HFF-Myc (cell line): ENCODE data around the gene BCL2L2.
A peak's percentile ranks its signal among the peaks of the same experiment; 100 is the strongest.

ENCODE experiments used
- DNase-seq: peaks from one replicate; pipeline ENCODE4 v3.0.0-alpha.2; 2011; ENCODE audit warnings: low read depth; ENCODE audit errors: extremely low read depth
- H3K4me3 ChIP-seq: replicated peaks from 2 replicates; pipeline ENCODE4 v1.5.1; 2011; ENCODE audit warnings: low read depth, mild to moderate bottlenecking, control low read depth, low read length
- TF ChIP-seq, protein P1 (sequence below): IDR thresholded peaks from 2 replicates; pipeline ENCODE4 v1.5.1; 2012; ENCODE audit warnings: mild to moderate bottlenecking, low read depth, low read length, control low read depth; ENCODE audit errors: missing control alignments

Gene BCL2L2

DNA sequence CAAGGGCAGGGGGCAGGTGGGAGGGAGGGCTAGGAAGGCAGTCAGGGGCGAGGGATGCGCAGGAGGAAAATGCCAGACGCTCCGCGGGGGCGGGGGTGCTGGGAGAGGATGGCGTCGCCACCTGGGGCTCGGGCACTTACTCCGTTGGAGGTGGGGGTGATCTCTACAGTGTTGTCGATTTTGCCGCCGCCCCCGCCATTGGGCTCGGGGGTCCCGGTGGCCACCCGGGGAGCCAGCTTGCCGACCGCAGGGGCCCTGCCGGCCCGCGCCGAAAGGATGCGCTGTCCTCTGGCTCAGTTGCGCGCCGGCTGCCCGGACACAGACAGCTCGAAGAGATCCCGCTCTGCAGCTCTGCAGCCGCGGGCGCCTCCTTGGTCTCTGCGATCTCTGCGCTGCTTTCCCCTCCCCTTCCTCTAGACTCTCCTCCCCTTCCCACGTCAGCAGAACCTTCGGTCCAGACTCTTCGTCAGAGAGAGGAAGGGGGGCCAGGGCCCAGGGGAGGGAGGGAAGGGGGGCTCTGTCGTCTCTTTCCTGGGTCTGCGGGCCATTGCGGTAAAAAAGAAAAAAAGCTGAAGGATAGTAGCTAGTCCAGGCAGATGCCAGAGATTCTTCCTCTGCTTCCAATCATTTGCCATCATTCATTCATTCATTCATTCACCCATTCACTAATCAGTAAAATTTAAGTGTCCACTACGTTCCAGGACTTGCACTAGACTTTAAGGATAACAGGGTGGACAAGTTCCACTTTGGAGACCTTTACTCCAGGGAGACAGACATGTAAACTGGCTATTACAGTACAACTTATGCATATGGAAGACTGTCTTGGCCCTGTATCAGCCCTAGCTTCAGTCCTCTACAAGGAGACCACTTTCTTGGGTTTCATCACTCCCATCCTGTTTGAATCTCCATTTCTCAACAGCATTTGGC lies 46.1 kb downstream of the BCL2L2 start, which contains the start of gene SLC22A17:
TSS of gene SLC22A17 (minus strand) at position 382 of the 927 bp plus-strand sequence.
- TF ChIP-seq, protein P1, sequence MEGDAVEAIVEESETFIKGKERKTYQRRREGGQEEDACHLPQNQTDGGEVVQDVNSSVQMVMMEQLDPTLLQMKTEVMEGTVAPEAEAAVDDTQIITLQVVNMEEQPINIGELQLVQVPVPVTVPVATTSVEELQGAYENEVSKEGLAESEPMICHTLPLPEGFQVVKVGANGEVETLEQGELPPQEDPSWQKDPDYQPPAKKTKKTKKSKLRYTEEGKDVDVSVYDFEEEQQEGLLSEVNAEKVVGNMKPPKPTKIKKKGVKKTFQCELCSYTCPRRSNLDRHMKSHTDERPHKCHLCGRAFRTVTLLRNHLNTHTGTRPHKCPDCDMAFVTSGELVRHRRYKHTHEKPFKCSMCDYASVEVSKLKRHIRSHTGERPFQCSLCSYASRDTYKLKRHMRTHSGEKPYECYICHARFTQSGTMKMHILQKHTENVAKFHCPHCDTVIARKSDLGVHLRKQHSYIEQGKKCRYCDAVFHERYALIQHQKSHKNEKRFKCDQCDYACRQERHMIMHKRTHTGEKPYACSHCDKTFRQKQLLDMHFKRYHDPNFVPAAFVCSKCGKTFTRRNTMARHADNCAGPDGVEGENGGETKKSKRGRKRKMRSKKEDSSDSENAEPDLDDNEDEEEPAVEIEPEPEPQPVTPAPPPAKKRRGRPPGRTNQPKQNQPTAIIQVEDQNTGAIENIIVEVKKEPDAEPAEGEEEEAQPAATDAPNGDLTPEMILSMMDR, result no peak
- no peak for DNase-seq
- peak within 1 kb of the TSS; percentile 49 for H3K4me3 ChIP-seq

DNA sequence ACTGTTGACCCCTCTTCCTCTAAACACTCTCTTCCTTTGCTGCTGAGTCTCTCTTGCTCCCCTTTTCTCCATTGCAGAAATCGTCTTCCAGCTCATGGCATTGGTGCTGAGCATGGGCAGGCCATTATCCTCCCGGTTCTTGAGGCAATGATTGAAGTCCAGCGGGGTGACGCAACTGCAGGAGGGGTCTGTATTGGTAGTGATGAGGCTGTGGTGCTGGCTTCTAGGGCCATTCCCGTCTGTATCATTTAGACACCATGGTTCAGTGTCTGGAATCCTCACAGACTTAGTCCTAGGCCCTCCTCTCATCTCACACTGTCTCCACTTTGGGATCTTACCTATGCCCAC lies 46.8 kb downstream of the BCL2L2 start:
- no peak for DNase-seq
- TF ChIP-seq, protein P1, result no peak
- H3K4me3 ChIP-seq, result no peak overlapping the region

DNA sequence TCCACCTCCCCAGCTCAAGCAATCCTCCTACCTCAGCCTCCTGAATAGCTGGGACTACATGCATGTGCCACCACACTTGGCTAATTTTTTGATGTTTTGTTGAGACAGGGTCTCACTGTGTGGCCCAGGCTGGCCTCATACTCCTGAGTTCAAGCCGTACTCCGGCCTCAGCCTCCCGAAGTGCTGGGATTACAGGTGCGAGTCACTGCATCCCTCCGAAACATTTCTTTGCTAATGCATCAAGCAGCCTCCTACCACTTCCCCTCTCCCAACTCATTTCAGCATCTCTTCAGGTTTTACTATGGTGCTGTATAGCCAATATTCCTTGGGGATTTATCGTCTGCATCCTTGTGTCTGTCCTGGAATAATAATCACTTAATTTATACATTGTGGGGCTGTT lies 48.4 kb downstream of the BCL2L2 start:
- DNase-seq, result no peak
- TF ChIP-seq, protein P1, result no peak

DNA sequence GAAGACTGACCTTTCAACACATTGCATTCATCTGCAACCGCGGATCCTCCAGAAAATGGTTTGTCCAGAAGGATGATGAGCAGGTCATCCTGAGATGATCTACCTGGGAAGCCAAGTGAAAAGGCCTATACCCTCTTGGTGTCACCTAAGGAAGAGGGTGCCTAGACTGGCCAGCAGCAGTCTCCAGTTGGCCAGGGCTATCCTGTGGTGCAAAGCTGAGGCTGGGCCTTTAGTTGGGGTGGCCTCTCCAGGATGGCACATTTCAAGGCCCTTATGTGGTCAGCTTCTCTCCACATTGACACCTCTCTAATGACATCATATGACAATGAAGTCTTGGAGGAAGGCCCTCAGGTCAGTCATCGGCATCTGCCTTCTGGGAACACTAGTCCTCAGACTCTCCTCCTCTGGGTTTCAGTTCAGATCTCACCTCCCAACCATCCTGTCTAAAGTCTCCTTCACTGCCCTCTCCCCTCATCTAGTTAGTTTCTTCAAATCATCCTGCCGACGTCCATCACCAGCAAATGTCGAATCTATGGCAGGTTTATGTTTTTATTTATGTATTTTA lies 49.3 kb downstream of the BCL2L2 start:
- H3K4me3 ChIP-seq, result no peak overlapping the region
- DNase-seq, result no peak
- TF ChIP-seq, protein P1, result no peak

More for the DNA sequence above, 48.4 kb downstream of the BCL2L2 start:
- H3K4me3 ChIP-seq, result no peak overlapping the region

DNA sequence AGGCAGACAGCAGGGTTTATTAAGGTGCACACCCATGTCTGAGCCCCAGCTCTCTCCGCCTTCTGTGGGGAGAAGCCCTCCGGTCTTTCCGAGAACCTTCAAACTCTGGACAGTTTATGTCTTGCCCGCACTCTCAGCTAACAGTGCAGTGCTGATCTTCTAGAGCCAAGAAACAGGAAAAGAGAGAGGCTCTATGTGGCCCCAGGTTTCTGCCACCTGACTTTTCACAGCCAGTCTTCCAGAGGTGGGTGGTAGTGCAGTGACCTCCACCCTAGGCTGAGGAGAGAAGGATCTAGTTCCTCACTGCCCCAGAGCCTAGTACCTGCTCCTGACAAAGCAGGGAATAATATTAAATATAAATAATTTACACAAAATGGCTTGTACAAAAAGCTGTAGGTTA lies 50.0 kb downstream of the BCL2L2 start:
- no peak overlapping the region for H3K4me3 ChIP-seq
- no peak for DNase-seq
- TF ChIP-seq, protein P1, result no peak

DNA sequence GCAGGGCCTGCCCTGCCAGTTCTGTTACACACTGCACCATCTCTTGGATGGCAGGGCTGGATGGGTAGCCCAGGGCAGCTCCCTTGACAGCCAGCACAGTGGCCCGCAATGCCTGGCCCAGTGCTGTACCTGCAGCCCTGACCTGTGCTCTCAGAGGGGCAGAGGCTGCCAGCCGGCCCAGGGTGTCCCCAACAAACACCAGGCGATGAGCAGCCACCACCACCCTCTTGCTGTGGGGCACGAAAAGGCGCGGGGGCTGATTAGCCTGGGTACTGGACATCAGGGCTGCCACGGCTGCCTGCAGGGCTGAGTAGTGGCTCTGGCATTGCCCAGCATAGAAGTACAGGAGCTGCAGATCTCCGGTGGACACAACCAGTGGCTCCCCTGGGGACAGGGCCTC lies 50.6 kb downstream of the BCL2L2 start:
- H3K4me3 ChIP-seq, result no peak overlapping the region
- TF ChIP-seq, protein P1, result no peak
- DNase-seq, result no peak

DNA sequence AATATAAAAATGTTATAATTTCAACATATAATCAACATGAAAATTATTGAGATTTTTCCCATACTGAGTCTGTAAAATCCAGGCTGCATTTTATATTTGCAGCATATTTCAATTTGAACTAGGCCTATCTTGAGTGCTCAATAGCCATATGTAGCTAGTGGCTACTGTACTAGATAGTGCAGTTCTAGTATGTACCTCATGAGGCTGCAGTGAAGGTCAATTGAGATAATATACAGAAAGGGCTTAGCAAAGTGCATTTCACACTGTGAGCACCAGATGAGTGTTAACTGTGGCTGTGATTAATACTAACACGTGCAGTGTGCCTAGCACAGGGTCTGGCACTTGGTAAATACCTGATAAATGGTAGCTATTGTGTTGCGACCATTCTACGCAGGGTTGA lies 51.4 kb downstream of the BCL2L2 start:
- TF ChIP-seq, protein P1, result no peak
- no peak for DNase-seq
- H3K4me3 ChIP-seq, result no peak overlapping the region
